Stimulated activated CD8-positive, alpha-beta memory T cell treated with anti-CD3 and anti-CD28 coated beads, Interleukin-7, amount 100 ng/mL, for 1 hour (primary cell): ENCODE results near the gene LRRC10B.

Source experiments
- DNase-seq, 2 donors: peaks; one replicate each; pipeline ENCODE4 v3.0.0-alpha.2; 2020; ENCODE audit warnings: low read depth in 2 of 2

Gene LRRC10B

GRCh38 chr11:61546663-61547062 lies 38.1 kb downstream of the LRRC10B start:
- DNase-seq: no peak

GRCh38 chr11:61547246-61547645 lies 38.7 kb downstream of the LRRC10B start:
- DNase-seq: no peak

GRCh38 chr11:61549177-61549576 lies 40.6 kb downstream of the LRRC10B start:
- DNase-seq: no peak

GRCh38 chr11:61549662-61550568 lies 41.4 kb downstream of the LRRC10B start:
- no peak for DNase-seq

- DNase-seq: no peak
Observed at GRCh38 chr11:61550665-61551227, 42.2 kb downstream of the LRRC10B start.

- no peak for DNase-seq
Observed at GRCh38 chr11:61551634-61552033, 43.1 kb downstream of the LRRC10B start.

GRCh38 chr11:61552108-61552635 lies 43.6 kb downstream of the LRRC10B start:
- no peak for DNase-seq

GRCh38 chr11:61553373-61554171 lies 45.0 kb downstream of the LRRC10B start:
- no peak for DNase-seq

GRCh38 chr11:61554172-61554988 lies 45.8 kb downstream of the LRRC10B start:
- DNase-seq: no peak

GRCh38 chr11:61555051-61555969 lies 46.8 kb downstream of the LRRC10B start:
- DNase-seq: no peak

- DNase-seq: no peak
Observed at GRCh38 chr11:61555978-61556377, 47.4 kb downstream of the LRRC10B start.

GRCh38 chr11:61556621-61557020 lies 48.1 kb downstream of the LRRC10B start:
- no peak for DNase-seq
